ENCODE results near the gene PDCD5. TPM values are rescaled to one million over a fixed set of nuclear protein-coding genes. Genes with fewer than 3 reads are reported as not detected.
A peak's percentile ranks its signal among the peaks of the same experiment; 100 is the strongest.

The PDCD5 gene, protein sequence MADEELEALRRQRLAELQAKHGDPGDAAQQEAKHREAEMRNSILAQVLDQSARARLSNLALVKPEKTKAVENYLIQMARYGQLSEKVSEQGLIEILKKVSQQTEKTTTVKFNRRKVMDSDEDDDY
- 115 TPM for total RNA-seq

DNA sequence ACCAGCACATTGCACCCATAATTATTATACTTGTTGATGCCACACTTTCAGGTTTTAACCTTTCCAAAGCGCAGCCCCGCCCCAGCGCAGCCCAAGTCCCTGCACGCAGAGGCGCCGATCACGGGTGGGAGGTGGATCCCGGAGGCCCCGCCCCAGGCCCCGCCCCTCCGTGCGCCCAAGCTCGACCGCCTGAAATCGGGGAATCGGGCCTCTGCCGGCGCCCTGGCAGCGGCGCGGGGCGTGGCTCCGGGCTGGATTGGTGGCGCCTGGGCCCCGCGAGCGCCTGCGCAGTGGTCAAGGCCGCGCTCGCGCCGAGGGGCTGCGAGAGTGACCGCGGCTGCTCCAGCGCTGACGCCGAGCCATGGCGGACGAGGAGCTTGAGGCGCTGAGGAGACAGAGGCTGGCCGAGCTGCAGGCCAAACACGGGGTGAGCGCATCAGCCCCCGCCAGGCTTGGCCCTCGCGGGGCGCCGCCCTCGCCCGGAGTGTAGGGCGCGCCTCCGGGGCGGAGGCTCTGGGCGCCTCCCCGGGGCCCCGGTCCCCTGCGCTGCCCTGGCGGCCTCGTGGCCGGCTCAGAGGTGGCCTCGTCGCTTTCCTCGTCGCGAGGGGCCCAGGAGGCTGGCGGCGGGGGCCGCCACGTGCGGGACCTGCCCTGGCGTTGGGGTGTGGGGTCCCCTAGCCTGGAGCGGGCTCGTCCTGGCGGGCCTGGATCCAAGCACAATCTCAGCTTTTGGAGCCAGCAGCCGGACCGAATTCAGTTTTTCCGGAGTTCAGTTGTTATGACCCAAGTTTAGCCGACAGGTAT lies at the start of gene PDCD5:
TSS of gene PDCD5 (plus strand) at position 290 of the 804 bp plus-strand sequence. CDS start at position 362, 72 bp downstream.
- H3K36me3 ChIP-seq, result peaks cover 0 to 19% of the 10 kb centered on the region in 2 donors
- intact Hi-C loops (cut with DNase I), result no loop called here
- no peaks in the 10 kb centered on the region for H3K9me3 ChIP-seq
- no peaks in the 10 kb centered on the region for H3K27me3 ChIP-seq
- TF ChIP-seq POLR2AphosphoS5 (IDR thresholded peaks at IDR 0.05; ENCODE audit: insufficient read depth in 1 of 2, low read depth in 1 of 2) (peak; percentile 44 to 61), POLR2A (IDR thresholded peaks at IDR 0.05) (peak in 1 of 2 donors; percentile 73)
- TF ChIP-seq, protein P1, sequence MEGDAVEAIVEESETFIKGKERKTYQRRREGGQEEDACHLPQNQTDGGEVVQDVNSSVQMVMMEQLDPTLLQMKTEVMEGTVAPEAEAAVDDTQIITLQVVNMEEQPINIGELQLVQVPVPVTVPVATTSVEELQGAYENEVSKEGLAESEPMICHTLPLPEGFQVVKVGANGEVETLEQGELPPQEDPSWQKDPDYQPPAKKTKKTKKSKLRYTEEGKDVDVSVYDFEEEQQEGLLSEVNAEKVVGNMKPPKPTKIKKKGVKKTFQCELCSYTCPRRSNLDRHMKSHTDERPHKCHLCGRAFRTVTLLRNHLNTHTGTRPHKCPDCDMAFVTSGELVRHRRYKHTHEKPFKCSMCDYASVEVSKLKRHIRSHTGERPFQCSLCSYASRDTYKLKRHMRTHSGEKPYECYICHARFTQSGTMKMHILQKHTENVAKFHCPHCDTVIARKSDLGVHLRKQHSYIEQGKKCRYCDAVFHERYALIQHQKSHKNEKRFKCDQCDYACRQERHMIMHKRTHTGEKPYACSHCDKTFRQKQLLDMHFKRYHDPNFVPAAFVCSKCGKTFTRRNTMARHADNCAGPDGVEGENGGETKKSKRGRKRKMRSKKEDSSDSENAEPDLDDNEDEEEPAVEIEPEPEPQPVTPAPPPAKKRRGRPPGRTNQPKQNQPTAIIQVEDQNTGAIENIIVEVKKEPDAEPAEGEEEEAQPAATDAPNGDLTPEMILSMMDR (IDR thresholded peaks at IDR 0.05), result no peak
- peaks cover 18% of the 10 kb centered on the region for H3K4me1 ChIP-seq
- H3K27ac ChIP-seq, result peak within 1 kb of the TSS; percentile 75
- DNase-seq (ENCODE audit: extremely low spot score in 2 of 2), result peak in 1 of 2 donors; percentile 93
- peak within 1 kb of the TSS; percentile 92 to 97 for H3K4me3 ChIP-seq

DNA sequence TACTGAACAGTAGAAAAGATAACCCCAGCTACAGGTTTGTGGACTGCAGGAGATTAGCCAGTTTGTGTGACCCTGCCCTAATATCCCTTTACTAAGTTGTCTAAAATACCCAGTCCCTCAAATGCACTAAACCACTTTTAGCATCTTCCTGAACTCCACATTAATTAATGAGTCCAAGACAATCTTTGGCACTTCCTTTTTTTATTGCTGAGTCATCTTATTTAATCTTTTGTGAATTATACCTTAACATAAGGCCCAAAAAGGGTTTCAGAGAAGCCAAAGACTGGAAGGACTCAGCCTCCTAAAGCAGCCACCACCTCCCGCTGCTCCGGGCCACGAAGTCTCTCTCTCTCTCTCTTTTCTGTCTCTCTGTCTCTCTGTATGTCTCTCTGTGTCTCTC lies 48.8 kb upstream of the PDCD5 start:
- Histone ChIP-seq H3K4me1 (no peaks in the 10 kb centered on the region), H3K36me3 (no peaks in the 10 kb centered on the region), H3K4me3 (no peak overlapping the region), H3K9me3 (no peaks in the 10 kb centered on the region), H3K27ac (no peak overlapping the region), H3K27me3 (no peaks in the 10 kb centered on the region)
- TF ChIP-seq, protein P1 (IDR thresholded peaks at IDR 0.05), result no peak
- TF ChIP-seq POLR2AphosphoS5 (IDR thresholded peaks at IDR 0.05; ENCODE audit: insufficient read depth in 1 of 2, low read depth in 1 of 2) (no peak), POLR2A (IDR thresholded peaks at IDR 0.05) (no peak)
- intact Hi-C loops (cut with DNase I), result no loop called here
- DNase-seq (ENCODE audit: extremely low spot score in 2 of 2), result no peak

DNA sequence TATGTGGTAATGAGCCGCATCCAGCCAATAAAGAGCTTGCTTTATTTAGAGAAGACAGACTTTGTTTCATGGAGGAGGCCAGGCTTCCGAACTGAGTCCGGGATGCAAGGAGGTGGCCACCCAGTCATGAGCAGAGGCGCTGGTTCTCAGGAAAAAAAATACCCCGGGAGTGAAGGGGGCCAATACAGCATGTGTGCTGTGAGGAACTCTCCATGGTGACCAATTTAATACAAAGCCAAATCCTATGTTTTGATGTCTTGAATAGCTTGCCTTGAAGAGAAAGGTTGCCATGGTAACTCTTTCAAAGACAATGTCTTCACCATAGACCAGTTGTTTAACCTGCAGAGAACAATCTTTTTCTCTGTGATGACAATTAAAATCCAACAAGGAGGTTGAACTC lies 43.4 kb upstream of the PDCD5 start:
- Histone ChIP-seq H3K4me3 (no peak overlapping the region), H3K27me3 (no peaks in the 10 kb centered on the region), H3K36me3 (no peaks in the 10 kb centered on the region), H3K27ac (no peak overlapping the region), H3K9me3 (no peaks in the 10 kb centered on the region), H3K4me1 (no peaks in the 10 kb centered on the region)
- intact Hi-C loops (cut with DNase I), result no loop called here
- no peak for DNase-seq (ENCODE audit: extremely low spot score in 2 of 2)
- TF ChIP-seq, protein P1 (IDR thresholded peaks at IDR 0.05), result no peak
- TF ChIP-seq POLR2A (IDR thresholded peaks at IDR 0.05) (no peak), POLR2AphosphoS5 (IDR thresholded peaks at IDR 0.05; ENCODE audit: insufficient read depth in 1 of 2, low read depth in 1 of 2) (no peak)

DNA sequence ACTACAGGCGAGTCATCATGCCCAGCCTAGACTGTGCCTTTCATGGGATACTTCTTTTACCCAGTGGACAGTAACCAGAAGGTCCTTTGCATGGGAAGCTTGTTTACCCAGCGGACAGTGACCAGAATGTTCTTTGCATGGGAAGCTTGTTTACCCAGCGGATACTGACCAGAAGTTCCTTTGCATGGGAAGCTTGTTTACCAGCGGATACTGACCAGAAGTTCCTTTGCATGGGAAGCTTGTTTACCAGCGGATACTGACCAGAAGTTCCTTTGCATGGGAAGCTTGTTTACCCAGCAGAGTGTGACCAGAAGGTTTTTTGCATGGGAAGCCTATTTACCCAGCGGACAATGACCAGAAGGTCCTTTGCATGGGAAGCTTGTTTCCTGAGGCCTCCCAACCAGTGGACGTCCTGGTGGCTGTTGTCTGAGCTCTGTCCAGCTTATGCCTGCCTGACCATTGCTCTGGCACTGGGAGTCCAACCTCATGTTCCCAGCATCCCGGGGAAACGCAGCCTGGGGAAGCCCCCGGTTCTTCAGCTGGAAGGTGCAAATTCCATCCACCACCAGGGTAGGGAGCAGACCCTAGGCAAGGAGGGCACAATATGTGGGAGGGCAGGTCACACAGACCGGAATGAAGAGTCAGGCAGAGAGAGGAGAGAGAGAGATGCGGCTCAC lies 41.6 kb upstream of the PDCD5 start:
- no peaks in the 10 kb centered on the region for H3K36me3 ChIP-seq
- H3K27me3 ChIP-seq, result no peaks in the 10 kb centered on the region
- DNase-seq (ENCODE audit: extremely low spot score in 2 of 2), result no peak
- no peak overlapping the region for H3K27ac ChIP-seq
- no peaks in the 10 kb centered on the region for H3K4me1 ChIP-seq
- no peak for TF ChIP-seq POLR2AphosphoS5 (IDR thresholded peaks at IDR 0.05; ENCODE audit: insufficient read depth in 1 of 2, low read depth in 1 of 2)
- no peak for TF ChIP-seq POLR2A (IDR thresholded peaks at IDR 0.05)
- TF ChIP-seq, protein P1 (IDR thresholded peaks at IDR 0.05), result no peak
- H3K9me3 ChIP-seq, result no peaks in the 10 kb centered on the region
- no peak overlapping the region for H3K4me3 ChIP-seq
- intact Hi-C loops (cut with DNase I), result no loop called here
